HG03159 (cell line): ENCODE measurements around the gene SKA1.
"Not testable (repeated sequence)": the region's sequence is repeated elsewhere in the genome, so short reads cannot be mapped to it uniquely, and the experiment has no call there.

Source experiments
- ATAC-seq: cut with Tn5 transposase; IDR thresholded peaks from one replicate; pipeline ENCODE4 v1.9.1; 2021; ENCODE audit warnings: mild to moderate bottlenecking, moderate library complexity; ENCODE audit not compliant: unreplicated experiment

SKA1 gene

DNA sequence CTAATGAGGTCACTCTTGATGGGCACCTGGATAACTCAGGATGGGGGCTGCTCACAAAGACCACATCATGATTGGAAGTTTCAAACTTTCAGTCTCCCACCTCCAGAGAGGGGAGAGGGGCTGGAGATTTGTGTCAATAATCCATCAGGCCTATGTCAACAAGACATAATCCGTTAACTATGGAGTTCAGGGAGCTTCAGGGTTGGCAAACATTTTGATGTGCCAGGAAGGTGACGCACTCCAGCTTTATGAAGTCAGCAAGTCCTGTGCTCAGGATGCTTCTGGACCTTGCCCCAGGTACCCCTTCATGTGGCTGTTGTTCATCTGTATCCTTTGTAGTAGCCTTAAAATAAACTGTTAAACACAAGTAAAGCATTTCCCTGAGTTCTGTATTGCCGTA lies 19.0 kb downstream of the SKA1 start:
- no peak for ATAC-seq

GRCh38 chr18:50395093-50395492 lies 20.2 kb downstream of the SKA1 start:
- no peak for ATAC-seq

GRCh38 chr18:50396005-50396660 lies 21.3 kb downstream of the SKA1 start:
- ATAC-seq: no peak

GRCh38 chr18:50397023-50397422 lies 22.2 kb downstream of the SKA1 start:
- no peak for ATAC-seq

GRCh38 chr18:50398099-50398498 lies 23.3 kb downstream of the SKA1 start:
- ATAC-seq: no peak

GRCh38 chr18:50398947-50399346 lies 24.1 kb downstream of the SKA1 start:
- ATAC-seq: no peak

DNA sequence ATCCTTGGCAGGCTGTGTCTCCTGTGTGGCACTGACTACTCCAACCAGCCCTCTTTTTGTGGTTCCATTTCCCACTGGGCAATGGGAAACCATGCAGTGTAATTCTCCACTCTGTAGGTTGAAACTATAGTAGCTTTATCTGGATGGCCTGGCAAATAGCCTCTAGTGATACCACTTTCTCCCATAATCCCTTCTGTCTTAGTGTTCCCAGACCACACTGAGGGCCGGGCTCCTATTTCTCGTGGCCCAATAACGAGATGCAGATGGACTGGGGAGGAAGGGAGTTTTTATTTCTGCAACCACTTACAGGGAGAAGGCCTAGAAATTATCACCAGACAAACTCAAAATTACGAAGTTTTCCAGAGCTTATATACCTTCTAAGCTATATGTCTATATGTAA lies 24.7 kb downstream of the SKA1 start:
- ATAC-seq: no peak

DNA sequence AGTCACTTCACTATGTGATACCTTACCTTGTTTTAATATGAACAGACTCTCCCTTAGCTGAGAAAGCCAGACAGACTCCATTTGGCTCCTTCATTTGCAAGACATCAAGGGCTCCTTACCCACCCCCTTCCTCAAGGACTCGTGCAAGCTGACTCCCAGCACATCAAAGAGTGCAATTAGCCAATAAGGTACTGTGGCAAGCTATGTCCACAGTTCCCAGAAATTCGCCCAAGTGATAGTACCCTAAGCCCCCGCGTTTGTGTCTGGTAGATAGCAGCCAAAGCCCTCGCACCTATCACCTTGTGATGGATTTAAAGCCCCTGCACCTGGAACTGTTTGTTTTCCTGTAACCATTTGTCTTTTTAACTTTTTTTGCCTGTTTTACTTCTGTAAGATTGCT lies 25.6 kb downstream of the SKA1 start:
- not testable (repeated sequence) for ATAC-seq

- no peak for ATAC-seq
These were observed 26.4 kb downstream of the SKA1 start for GRCh38 chr18:50401295-50401694.

- no peak for ATAC-seq
These were observed 27.0 kb downstream of the SKA1 start for GRCh38 chr18:50401888-50402287.

- not testable (repeated sequence) for ATAC-seq
These were observed 30.1 kb downstream of the SKA1 start for GRCh38 chr18:50404752-50405581.

GRCh38 chr18:50405582-50406271 lies 30.9 kb downstream of the SKA1 start:
- ATAC-seq: no peak

GRCh38 chr18:50409236-50409635 lies 34.4 kb downstream of the SKA1 start:
- no peak for ATAC-seq

DNA sequence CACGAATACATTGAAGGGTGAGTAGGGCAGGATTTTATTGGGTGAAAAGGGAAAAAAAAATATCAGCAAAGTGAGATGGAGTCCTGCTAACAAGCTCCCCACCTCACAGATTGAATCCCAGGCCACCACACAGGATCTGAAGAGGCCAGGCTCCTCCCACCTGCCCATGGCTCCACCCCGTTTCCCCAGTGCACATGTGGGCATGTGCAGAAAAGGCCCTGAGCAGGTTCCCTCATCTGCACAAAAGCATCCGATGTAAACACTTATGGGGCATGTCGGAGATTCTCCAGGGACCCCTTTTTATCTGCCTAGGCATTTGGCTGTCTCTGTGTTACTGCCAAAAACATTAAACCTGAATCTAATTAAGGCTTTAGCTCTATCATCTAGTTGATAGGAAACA lies 35.2 kb downstream of the SKA1 start:
- no peak for ATAC-seq

DNA sequence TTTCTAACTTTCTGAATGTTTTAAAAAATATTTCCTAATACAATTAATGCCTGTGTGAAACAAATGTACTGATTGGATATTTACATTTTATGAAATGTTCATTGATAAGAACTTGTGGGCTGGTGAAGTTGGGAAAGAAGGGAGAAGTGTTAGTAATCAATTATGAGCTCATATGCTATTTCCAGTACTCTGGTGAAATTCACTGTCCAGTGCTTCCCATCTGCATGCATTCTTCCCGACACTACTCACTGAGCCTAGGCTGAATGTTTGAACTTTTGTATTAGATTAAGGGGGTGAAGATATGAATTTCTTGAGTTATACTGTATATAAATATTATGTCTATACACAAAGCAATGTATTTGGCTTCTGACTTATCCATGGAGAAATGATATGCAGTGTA lies 36.0 kb downstream of the SKA1 start:
- no peak for ATAC-seq

- ATAC-seq: not testable (repeated sequence)
These were observed 42.0 kb downstream of the SKA1 start for GRCh38 chr18:50416832-50417231.

GRCh38 chr18:50417705-50418104 lies 42.9 kb downstream of the SKA1 start:
- ATAC-seq: not testable (repeated sequence)

DNA sequence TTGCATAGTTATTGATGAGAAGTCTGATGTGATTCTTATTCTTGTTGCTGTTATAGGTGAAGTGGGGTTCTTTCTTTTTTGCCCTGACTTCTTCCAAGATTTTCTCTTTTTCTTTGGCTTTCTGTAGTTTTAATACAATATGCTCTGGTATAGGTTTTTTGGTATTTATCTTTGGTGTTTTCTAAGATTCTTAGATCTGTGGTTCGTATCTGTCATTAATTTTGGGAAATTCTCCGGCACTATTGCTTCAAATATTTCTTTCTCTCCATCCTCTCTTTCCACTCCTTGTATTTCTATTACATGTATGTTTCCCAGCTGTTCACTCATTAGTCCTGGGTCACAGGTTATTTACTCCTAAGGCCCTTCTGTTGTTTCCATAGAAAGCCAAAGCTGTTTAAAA lies 43.8 kb downstream of the SKA1 start:
- no peak for ATAC-seq

- no peak for ATAC-seq
These were observed 47.5 kb downstream of the SKA1 start for GRCh38 chr18:50422286-50422898.

DNA sequence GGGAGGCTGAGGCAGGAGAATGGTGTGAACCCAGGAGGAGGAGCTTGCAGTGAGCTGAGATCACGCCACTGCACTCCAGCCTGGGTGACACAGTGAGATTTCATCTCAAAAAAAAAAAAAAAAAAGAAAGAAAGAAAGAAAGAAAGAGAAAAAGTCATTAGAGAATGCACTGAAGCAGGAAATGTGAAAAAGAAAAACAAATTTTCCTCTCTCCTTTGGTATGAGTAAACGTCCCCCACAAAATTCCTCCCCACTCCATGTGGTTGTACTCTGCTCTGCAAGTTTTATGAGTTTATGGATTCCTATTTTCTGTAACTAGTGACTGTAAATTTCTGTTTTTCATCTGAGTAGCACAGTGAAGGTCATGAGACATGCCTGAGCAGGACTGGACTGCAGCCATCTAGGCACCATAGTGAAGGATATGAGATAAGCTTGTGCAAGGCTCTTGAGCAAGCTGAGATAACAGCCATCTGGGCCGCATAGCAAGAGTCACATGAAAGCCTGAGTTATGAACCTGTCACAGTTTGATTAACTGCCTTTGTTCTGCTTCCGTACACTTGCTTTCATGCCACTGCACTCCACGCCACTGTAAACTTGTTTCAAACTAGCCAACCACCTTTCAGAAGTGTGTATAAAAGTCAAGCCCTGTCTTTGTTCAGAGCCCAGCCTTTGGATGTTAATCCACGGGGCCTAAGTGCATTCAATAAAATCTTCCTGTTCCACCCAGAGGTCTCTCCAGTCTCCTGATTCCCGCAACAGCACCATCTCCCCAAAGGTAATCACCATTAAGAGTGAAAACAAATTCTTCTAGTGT lies 50.2 kb downstream of the SKA1 start:
- no peak for ATAC-seq

GRCh38 chr18:50427896-50428295 lies 53.0 kb downstream of the SKA1 start:
- ATAC-seq: no peak
